HepG2 (cell line): Measurements from ENCODE around the gene TSR1. TPM values are rescaled to one million over a fixed set of nuclear protein-coding genes. Genes with fewer than 3 reads are reported as not detected.
A peak's percentile ranks its signal among the peaks of the same experiment; 100 is the strongest.

Experiments
- ATF1 ChIP-seq: IDR thresholded peaks from 2 replicates; pipeline ENCODE4 v1.6.1; 2016; ENCODE audit warnings: mild to moderate bottlenecking, control low read depth
- DNMT3B ChIP-seq: conservative IDR thresholded peaks from 2 replicates; pipeline ENCODE4 v1.6.1; 2016; ENCODE audit warnings: missing biosample characterization, control low read depth
- PPARG ChIP-seq: conservative IDR thresholded peaks from 2 replicates; pipeline ENCODE4 v1.6.1; 2016; ENCODE audit warnings: missing biosample characterization, missing genetic modification reagents
- RAD51 ChIP-seq: fragments of 450-650 bp; IDR thresholded peaks from 2 replicates; pipeline ENCODE4 v1.6.1; 2016; ENCODE audit warnings: borderline replicate concordance
- REL ChIP-seq: sonication (generic); formaldehyde crosslinking; conservative IDR thresholded peaks from 2 replicates; pipeline ENCODE4 v1.8.0; 2022; ENCODE audit warnings: mild to moderate bottlenecking, missing genetic modification reagents, moderate library complexity
- RFX1 ChIP-seq: fragments of 450-650 bp; IDR thresholded peaks from 2 replicates; pipeline ENCODE4 v1.6.1; 2017
- RORA ChIP-seq: sonication (generic); formaldehyde crosslinking; IDR thresholded peaks from 2 replicates; pipeline ENCODE4 v1.5.0; 2020; ENCODE audit warnings: mild to moderate bottlenecking, missing genetic modification reagents, moderate library complexity
- ZNF138 ChIP-seq: sonication (generic); formaldehyde crosslinking; IDR thresholded peaks from 2 replicates; pipeline ENCODE4 v1.5.0; 2020; ENCODE audit warnings: mild to moderate bottlenecking, low read depth, missing genetic modification reagents
- ZNF180 ChIP-seq: sonication (generic); formaldehyde crosslinking; IDR thresholded peaks from 2 replicates; pipeline ENCODE4 v1.4.0; 2020; ENCODE audit warnings: low read depth, missing genetic modification reagents, borderline replicate concordance
- ZNF430 ChIP-seq: sonication (generic); formaldehyde crosslinking; IDR thresholded peaks from 2 replicates; pipeline ENCODE4 v1.9.0; 2021; ENCODE audit warnings: mild to moderate bottlenecking, missing genetic modification reagents
- ZNF446 ChIP-seq: sonication (generic); formaldehyde crosslinking; IDR thresholded peaks from 2 replicates; pipeline ENCODE4 v1.5.0; 2020; ENCODE audit warnings: mild to moderate bottlenecking, missing genetic modification reagents
- ZNF703 ChIP-seq: sonication (generic); formaldehyde crosslinking; IDR thresholded peaks from 2 replicates; pipeline ENCODE4 v1.5.1; 2020; ENCODE audit warnings: missing genetic modification reagents, mild to moderate bottlenecking, moderate library complexity, borderline replicate concordance
- polyA plus RNA-seq, 8 experiments: library from polyadenylated mRNA; depleted of rRNA in 3 of 8; stranded (reverse) in 7 of 8; unstranded in 1 of 8; fragments of >200 nt; fragmentation: Illumina TruSeq in 4 of 8; extraction: Trizol in 4 of 8; gene quantifications; 2 replicates each; pipeline versions ENCODE4 v1.2.1 to v1.2.3, GENCODE V29; 2011 to 2016; ENCODE audit warnings: low read depth in 4 of 8, missing spikeins in 1 of 8, mixed read lengths in 1 of 8; ENCODE audit not compliant: insufficient read depth in 1 of 8
- total RNA-seq, 5 experiments: library from RNA; depleted of rRNA; stranded (reverse); fragments of >200 nt; fragmentation: Illumina TruSeq; extraction: Trizol; gene quantifications; 2 replicates each; pipeline ENCODE4 v1.2.3, GENCODE V29; 2016; ENCODE audit warnings: low read depth in 1 of 5
- TF ChIP-seq, protein P1 (sequence below): sonication (generic); formaldehyde crosslinking; IDR thresholded peaks from 2 replicates; pipeline ENCODE4 v1.4.0; 2020; ENCODE audit warnings: mild to moderate bottlenecking, missing genetic modification reagents
- TF ChIP-seq, protein P2 (sequence below): sonication (generic); formaldehyde crosslinking; IDR thresholded peaks from 2 replicates; pipeline ENCODE4 v1.4.0; 2020; ENCODE audit warnings: mild to moderate bottlenecking, missing genetic modification reagents
- TF ChIP-seq, protein P3 (sequence below): sonication (generic); formaldehyde crosslinking; IDR thresholded peaks from 2 replicates; pipeline ENCODE4 v1.5.0; 2020; ENCODE audit warnings: missing genetic modification reagents
- TF ChIP-seq, protein P4 (sequence below): sonication (generic); formaldehyde crosslinking; IDR thresholded peaks from 2 replicates; pipeline ENCODE4 v1.4.0; 2020; ENCODE audit warnings: missing genetic modification reagents
- TF ChIP-seq, protein P5 (sequence below): sonication (generic); formaldehyde crosslinking; IDR thresholded peaks from 2 replicates; pipeline ENCODE4 v1.4.0; 2020; ENCODE audit warnings: mild to moderate bottlenecking, missing genetic modification reagents

The TSR1 gene
- total and polyA plus RNA-seq, 2 of the 13 experiments (the other 11 are each of a cell fraction or from before 2014, with no cell fraction given) = 7.1 to 65.8 TPM

DNA sequence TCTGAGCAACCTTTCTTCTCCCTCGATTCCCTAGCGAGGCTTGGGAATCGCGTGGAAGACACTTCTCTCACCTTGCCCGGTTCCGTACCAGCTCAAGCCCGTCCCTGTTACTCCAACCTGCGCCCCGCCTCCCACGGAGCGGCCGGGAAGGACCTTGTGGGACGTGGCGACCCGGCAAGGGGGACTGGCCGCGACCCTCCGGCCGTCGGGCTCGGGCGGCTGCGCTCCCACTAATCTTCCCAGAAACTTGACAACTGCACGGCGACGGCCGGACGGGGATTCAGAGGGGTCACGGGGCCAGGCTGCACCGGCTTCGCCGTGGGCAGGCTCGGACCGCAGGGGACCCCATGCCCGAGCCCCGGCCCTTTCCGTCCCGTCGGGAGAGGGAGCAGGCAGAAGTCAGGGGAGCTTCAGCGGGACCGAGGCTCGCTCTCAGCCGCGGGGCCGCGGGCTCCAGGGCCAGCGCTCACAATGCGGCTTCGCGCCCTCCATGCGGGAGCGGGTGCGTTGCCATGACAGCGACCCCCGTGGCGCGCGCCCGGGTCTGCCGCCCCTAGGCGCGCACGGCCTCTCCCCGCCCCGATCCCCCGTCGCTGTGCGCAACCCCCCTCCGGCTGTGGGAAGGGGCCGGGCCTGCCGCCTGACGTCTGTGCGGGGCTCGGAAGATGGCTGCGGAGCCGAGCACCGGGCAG, 741 bp upstream of the TSR1 start, which contains the start of gene SGSM2 (continued):
- no peak for TF ChIP-seq DNMT3B (CRISPR knock-in tag)
- no peak for TF ChIP-seq PPARG (CRISPR knock-in tag)
- TF ChIP-seq ZNF138 = 0 out of 2 replicates have a peak, but pooled peaks have one; percentile 45
- no peak for TF ChIP-seq RORA (CRISPR knock-in tag)
- TF ChIP-seq, protein P1, sequence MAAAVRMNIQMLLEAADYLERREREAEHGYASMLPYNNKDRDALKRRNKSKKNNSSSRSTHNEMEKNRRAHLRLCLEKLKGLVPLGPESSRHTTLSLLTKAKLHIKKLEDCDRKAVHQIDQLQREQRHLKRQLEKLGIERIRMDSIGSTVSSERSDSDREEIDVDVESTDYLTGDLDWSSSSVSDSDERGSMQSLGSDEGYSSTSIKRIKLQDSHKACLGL (CRISPR knock-in tag) = peak; percentile 6; the same call in 1 of the 2 replicates
- no peak for TF ChIP-seq RAD51
- TF ChIP-seq, protein P2, sequence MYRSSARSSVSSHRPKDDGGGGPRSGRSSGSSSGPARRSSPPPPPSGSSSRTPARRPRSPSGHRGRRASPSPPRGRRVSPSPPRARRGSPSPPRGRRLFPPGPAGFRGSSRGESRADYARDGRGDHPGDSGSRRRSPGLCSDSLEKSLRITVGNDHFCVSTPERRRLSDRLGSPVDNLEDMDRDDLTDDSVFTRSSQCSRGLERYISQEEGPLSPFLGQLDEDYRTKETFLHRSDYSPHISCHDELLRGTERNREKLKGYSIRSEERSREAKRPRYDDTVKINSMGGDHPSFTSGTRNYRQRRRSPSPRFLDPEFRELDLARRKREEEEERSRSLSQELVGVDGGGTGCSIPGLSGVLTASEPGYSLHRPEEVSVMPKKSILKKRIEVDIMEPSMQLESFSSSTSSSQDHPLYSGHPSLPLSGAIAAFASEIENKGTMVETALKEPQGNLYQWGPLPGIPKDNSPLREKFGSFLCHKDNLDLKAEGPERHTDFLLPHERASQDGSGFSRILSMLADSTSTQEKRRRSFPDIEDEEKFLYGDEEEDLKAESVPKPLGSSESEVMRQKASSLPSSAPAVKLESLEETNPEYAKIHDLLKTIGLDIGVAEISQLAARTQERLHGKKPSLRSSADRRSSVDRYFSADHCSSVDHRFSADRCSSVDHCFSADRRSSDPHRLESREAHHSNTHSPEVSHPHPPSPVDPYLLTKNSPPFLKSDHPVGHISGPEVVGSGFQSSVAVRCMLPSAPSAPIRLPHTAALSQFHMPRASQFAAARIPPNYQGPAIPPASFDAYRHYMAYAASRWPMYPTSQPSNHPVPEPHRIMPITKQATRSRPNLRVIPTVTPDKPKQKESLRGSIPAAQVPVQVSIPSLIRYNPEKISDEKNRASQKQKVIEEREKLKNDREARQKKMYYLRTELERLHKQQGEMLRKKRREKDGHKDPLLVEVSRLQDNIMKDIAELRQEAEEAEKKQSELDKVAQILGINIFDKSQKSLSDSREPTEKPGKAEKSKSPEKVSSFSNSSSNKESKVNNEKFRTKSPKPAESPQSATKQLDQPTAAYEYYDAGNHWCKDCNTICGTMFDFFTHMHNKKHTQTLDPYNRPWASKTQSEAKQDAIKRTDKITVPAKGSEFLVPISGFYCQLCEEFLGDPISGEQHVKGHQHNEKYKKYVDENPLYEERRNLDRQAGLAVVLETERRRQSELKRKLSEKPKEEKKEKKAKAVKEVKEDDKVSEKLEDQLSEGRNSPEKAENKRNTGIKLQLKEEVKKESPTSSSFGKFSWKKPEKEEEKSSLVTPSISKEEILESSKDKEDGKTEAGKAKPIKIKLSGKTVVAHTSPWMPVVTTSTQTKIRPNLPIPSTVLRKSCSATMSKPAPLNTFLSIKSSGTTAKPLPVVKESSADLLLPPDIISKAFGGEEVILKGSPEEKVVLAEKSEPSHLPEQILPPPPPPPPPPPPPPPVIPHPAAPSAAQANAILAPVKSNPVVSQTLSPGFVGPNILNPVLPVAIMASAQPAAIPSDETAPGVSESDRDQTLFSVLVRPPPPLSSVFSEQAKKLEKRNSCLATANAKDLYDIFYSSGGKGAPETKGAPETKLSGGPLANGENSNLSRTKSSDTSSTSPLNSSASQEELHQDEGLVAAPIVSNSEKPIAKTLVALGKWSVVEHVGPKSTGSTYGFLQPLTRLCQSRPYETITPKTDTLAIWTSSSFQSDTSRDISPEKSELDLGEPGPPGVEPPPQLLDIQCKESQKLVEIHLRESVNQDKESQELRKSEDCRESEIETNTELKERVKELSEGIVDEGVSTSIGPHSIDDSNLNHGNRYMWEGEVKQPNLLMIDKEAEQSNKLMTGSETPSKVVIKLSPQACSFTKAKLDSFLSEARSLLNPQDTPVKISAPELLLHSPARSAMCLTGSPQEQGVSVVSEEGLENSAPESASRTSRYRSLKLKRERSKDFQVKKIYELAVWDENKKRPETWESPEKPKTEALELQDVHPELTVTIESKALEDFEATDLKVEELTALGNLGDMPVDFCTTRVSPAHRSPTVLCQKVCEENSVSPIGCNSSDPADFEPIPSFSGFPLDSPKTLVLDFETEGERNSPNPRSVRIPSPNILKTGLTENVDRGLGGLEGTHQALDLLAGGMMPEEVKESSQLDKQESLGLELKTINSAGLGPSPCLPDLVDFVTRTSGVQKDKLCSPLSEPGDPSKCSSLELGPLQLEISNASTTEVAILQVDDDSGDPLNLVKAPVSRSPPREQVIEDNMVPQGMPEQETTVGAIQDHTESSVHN (CRISPR knock-in tag) = no peak
- TF ChIP-seq, protein P3, sequence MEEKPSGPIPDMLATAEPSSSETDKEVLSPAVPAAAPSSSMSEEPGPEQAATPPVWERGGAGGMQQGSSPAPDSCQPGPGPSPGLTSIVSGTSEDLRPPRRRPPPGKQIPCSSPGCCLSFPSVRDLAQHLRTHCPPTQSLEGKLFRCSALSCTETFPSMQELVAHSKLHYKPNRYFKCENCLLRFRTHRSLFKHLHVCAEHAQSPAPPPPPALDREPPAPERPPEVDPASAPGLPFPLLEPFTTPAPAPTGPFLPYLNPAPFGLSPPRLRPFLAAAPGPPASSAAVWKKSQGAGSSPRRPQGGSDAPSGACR (CRISPR knock-in tag) = no peak; the same call in 1 of the 2 replicates
- TF ChIP-seq RFX1 = peak; percentile 56; the same call in 1 of the 2 replicates
- no peak for TF ChIP-seq ZNF180 (CRISPR knock-in tag)
- TF ChIP-seq, protein P4, sequence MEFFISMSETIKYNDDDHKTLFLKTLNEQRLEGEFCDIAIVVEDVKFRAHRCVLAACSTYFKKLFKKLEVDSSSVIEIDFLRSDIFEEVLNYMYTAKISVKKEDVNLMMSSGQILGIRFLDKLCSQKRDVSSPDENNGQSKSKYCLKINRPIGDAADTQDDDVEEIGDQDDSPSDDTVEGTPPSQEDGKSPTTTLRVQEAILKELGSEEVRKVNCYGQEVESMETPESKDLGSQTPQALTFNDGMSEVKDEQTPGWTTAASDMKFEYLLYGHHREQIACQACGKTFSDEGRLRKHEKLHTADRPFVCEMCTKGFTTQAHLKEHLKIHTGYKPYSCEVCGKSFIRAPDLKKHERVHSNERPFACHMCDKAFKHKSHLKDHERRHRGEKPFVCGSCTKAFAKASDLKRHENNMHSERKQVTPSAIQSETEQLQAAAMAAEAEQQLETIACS (CRISPR knock-in tag) = peak; percentile 89
- TF ChIP-seq REL = peak; percentile 76; the same call in 1 of the 2 replicates
- TF ChIP-seq, protein P5, sequence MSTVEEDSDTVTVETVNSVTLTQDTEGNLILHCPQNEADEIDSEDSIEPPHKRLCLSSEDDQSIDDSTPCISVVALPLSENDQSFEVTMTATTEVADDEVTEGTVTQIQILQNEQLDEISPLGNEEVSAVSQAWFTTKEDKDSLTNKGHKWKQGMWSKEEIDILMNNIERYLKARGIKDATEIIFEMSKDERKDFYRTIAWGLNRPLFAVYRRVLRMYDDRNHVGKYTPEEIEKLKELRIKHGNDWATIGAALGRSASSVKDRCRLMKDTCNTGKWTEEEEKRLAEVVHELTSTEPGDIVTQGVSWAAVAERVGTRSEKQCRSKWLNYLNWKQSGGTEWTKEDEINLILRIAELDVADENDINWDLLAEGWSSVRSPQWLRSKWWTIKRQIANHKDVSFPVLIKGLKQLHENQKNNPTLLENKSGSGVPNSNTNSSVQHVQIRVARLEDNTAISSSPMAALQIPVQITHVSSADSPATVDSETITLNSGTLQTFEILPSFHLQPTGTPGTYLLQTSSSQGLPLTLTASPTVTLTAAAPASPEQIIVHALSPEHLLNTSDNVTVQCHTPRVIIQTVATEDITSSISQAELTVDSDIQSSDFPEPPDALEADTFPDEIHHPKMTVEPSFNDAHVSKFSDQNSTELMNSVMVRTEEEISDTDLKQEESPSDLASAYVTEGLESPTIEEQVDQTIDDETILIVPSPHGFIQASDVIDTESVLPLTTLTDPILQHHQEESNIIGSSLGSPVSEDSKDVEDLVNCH = no peak
- TF ChIP-seq ZNF703 (CRISPR knock-in tag) = no peak
- no peak for TF ChIP-seq ATF1
- no peak for TF ChIP-seq ZNF446 (CRISPR knock-in tag)
- TF ChIP-seq ZNF430 = no peak
